OCI-LY7 (cell line): ENCODE data around the gene SELENBP1. TPM values are rescaled to one million over a fixed set of nuclear protein-coding genes. Genes with fewer than 3 reads are reported as not detected.

ENCODE experiments used
- BruUV-seq: library from RNA; stranded (reverse); fragments of 400-500 nt; replicated peaks from 2 replicates; lab custom pipeline; 2021; lab: Mats Ljungman, UMichigan
- CTCF ChIA-PET: fragments of 300-600 bp; sonication (Branson Sonifier 250); formaldehyde crosslinking; loops from one replicate; lab custom pipeline; 2022; ENCODE audit warnings: antibody characterized with exemption; ENCODE audit not compliant: unreplicated experiment; lab: Charles Lee
- POLR2A ChIA-PET: fragments of 300-600 bp; sonication (Branson Sonifier 250); formaldehyde crosslinking; loops from one replicate; lab custom pipeline; 2022; ENCODE audit warnings: antibody characterized with exemption; lab: Charles Lee
- DNase-seq: peaks from one replicate; pipeline ENCODE4 v3.0.0-alpha.2; 2015; ENCODE audit warnings: low spot score
- H2AFZ ChIP-seq: fragments of 200-600 bp; sonication (generic), shearing (Covaris generic); 2 replicates; pipeline ENCODE4 v1.6.1; 2014; ENCODE audit warnings: mild to moderate bottlenecking, antibody characterized with exemption, low read length, moderate library complexity
- H3K27ac ChIP-seq: fragments of 200-600 bp; sonication (generic); 2 replicates; pipeline ENCODE4 v1.5.1; 2014; ENCODE audit warnings: mixed run types, low read depth, mild to moderate bottlenecking, moderate library complexity, low read length, inconsistent platforms; ENCODE audit not compliant: poor library complexity, severe bottlenecking
- H3K36me3 ChIP-seq: fragments of 200-600 bp; sonication (generic); 2 replicates; pipeline ENCODE4 v1.6.1; 2014; ENCODE audit warnings: mild to moderate bottlenecking, antibody characterized with exemption, low read length, moderate library complexity, mixed read lengths; ENCODE audit not compliant: insufficient read depth
- H3K4me1 ChIP-seq: fragments of 200-600 bp; sonication (generic); 2 replicates; pipeline ENCODE4 v1.5.1; 2014; ENCODE audit warnings: mild to moderate bottlenecking, low read length; ENCODE audit not compliant: insufficient read depth, poor library complexity, severe bottlenecking
- H3K4me2 ChIP-seq: fragments of 200-600 bp; sonication (generic); 2 replicates; pipeline ENCODE4 v1.6.1; 2014; ENCODE audit warnings: mild to moderate bottlenecking, low read length
- H3K4me3 ChIP-seq: fragments of 200-600 bp; sonication (generic); 2 replicates; pipeline ENCODE4 v1.5.1; 2014; ENCODE audit warnings: mild to moderate bottlenecking, low read depth, low read length; ENCODE audit not compliant: poor library complexity, severe bottlenecking
- H3K79me2 ChIP-seq: fragments of 200-600 bp; sonication (generic); 2 replicates; pipeline ENCODE4 v1.6.1; 2016; ENCODE audit warnings: low read depth, mild to moderate bottlenecking, low read length, moderate library complexity, mixed read lengths; ENCODE audit not compliant: insufficient read depth
- H3K9me2 ChIP-seq: fragments of 200-600 bp; sonication (generic); 2 replicates; pipeline ENCODE4 v1.6.1; 2016; ENCODE audit warnings: mild to moderate bottlenecking, low read length, mixed read lengths; ENCODE audit not compliant: insufficient read depth
- H3K9me3 ChIP-seq: fragments of 200-600 bp; sonication (generic); 2 replicates; pipeline ENCODE4 v1.6.1; 2014; ENCODE audit warnings: mild to moderate bottlenecking, mixed run types, low read length, mixed read lengths
- H4K20me1 ChIP-seq: fragments of 200-600 bp; sonication (generic); 2 replicates; pipeline ENCODE4 v1.6.1; 2014; ENCODE audit warnings: mild to moderate bottlenecking, antibody characterized with exemption, low read length, moderate library complexity, mixed read lengths; ENCODE audit not compliant: insufficient read depth
- CTCF ChIP-seq: fragments of 200-600 bp; sonication (generic); conservative IDR thresholded peaks from 2 replicates; pipeline ENCODE4 v1.5.1; 2014; ENCODE audit warnings: mild to moderate bottlenecking, antibody characterized with exemption, low read length, moderate library complexity, mixed read lengths
- EZH2phosphoT487 ChIP-seq: fragments of 200-600 bp; sonication (generic); IDR thresholded peaks from 2 replicates; pipeline ENCODE4 v1.6.1; 2018; ENCODE audit warnings: low read depth, borderline replicate concordance, mild to moderate bottlenecking, mixed run types, antibody characterized with exemption, low read length, moderate library complexity, mixed read lengths
- intact Hi-C: fragments of 100-400 bp; cut with micrococcal nuclease; formaldehyde crosslinking; loops from one replicate; pipeline ENCODE4 v1.10.0; 2022; ENCODE audit not compliant: unreplicated experiment
- total RNA-seq, 2 experiments: library from RNA; depleted of rRNA in 1 of 2; stranded (reverse); fragments of >200 nt in 1 of 2; shearing (Covaris generic) in 1 of 2; gene quantifications; 2 replicates each; pipeline ENCODE4 v1.2.3, GENCODE V29; 2014 to 2022

Gene SELENBP1
- total RNA-seq, 2 experiments from 2014 or later, result not detected

GRCh38 chr1:151343587-151343986, 28.9 kb downstream of the SELENBP1 start:
- POLR2A ChIA-PET, result interaction anchor here (0.5 to 1.8 kb wide), 3 partner anchors 12 to 385 kb away, joined by 3 to 4 read pairs (median 3); partner anchors contain the start of gene PI4KB
- peaks cover 49% of the 10 kb centered on the region for H3K36me3 ChIP-seq
- no peak overlapping the region for H3K27ac ChIP-seq

GRCh38 chr1:151342569-151342968, 29.9 kb downstream of the SELENBP1 start:
- no peak overlapping the region for H2AFZ ChIP-seq
- H3K36me3 ChIP-seq, result peaks cover 49% of the 10 kb centered on the region
- ChIA-PET CTCF (interaction anchor here (0.6 kb wide), 1 partner anchor 15 kb away, joined by 3 read pairs; the partner anchor contains the start of gene PI4KB), POLR2A (no interaction called here)
- H3K4me3 ChIP-seq, result no peak overlapping the region
- peaks cover 18% of the 10 kb centered on the region; the same call in 1 of the 2 replicates for H3K79me2 ChIP-seq
- intact Hi-C loops, result loop anchor here (5.0 kb wide), 1 partner anchor 245 kb away; no protein-coding TSS in a partner anchor
- no peaks in the 10 kb centered on the region for H3K9me3 ChIP-seq
- H3K4me2 ChIP-seq, result no peak overlapping the region
- H3K27ac ChIP-seq, result no peak overlapping the region
- TF ChIP-seq EZH2phosphoT487 (no peak), CTCF (no peak)
- no peak for DNase-seq
- H3K9me2 ChIP-seq, result no peaks in the 10 kb centered on the region
- H3K4me1 ChIP-seq, result peaks cover 24% of the 10 kb centered on the region
- no peaks in the 10 kb centered on the region for H4K20me1 ChIP-seq
- BruUV-seq, result no TSS peak

More at GRCh38 chr1:151343587-151343986, 28.9 kb downstream of the SELENBP1 start:
- no peaks in the 10 kb centered on the region for H3K9me2 ChIP-seq
- intact Hi-C loops, result loop anchor here (5.0 kb wide), 1 partner anchor 246 kb away; no protein-coding TSS in a partner anchor
- BruUV-seq, result no TSS peak
- no peak for DNase-seq
- CTCF ChIA-PET, result no interaction called here
- no peak overlapping the region for H3K4me3 ChIP-seq
- H3K79me2 ChIP-seq, result peaks cover 18% of the 10 kb centered on the region; the same call in 1 of the 2 replicates
- no peak for TF ChIP-seq CTCF
- no peak for TF ChIP-seq EZH2phosphoT487
- H2AFZ ChIP-seq, result no peak overlapping the region
- H3K4me2 ChIP-seq, result no peak overlapping the region
- peaks cover 33% of the 10 kb centered on the region for H3K4me1 ChIP-seq
- H3K9me3 ChIP-seq, result no peaks in the 10 kb centered on the region
- no peaks in the 10 kb centered on the region for H4K20me1 ChIP-seq

GRCh38 chr1:151342021-151342420, 30.5 kb downstream of the SELENBP1 start:
- Histone ChIP-seq H3K9me2 (no peaks in the 10 kb centered on the region), H3K27ac (peak overlapping the region; percentile 49), H3K4me3 (no peak overlapping the region), H3K4me2 (no peak overlapping the region), H2AFZ (no peak overlapping the region), H3K79me2 (peaks cover 18% of the 10 kb centered on the region; the same call in 1 of the 2 replicates), H3K9me3 (no peaks in the 10 kb centered on the region), H4K20me1 (no peaks in the 10 kb centered on the region), H3K36me3 (peaks cover 49% of the 10 kb centered on the region), H3K4me1 (peaks cover 24% of the 10 kb centered on the region)
- TF ChIP-seq EZH2phosphoT487 (no peak), CTCF (no peak)
- POLR2A ChIA-PET, result no interaction called here
- TSS peak; percentile 28 for BruUV-seq
- DNase-seq, result no peak
- CTCF ChIA-PET, result interaction anchor here (0.6 kb wide), 1 partner anchor 15 kb away, joined by 3 read pairs; the partner anchor contains the start of gene PI4KB
- intact Hi-C loops, result loop anchor here (5.0 kb wide), 1 partner anchor 245 kb away; no protein-coding TSS in a partner anchor
